Measurements from ENCODE around the gene ILK. TPM values are rescaled to one million over a fixed set of nuclear protein-coding genes. Genes with fewer than 3 reads are reported as not detected.
A peak's percentile ranks its signal among the peaks of the same experiment; 100 is the strongest.

Gene ILK
- total RNA-seq, 2 donors from 2014 or later = 115 to 157 TPM

GRCh38 chr11:6604081-6604626 lies 580 bp downstream of the ILK start:
- Histone ChIP-seq H3K36me3 (peaks cover 25% of the 10 kb centered on the region), H3K27me3 (no peaks in the 10 kb centered on the region), H3K9ac (ENCODE audit: low read depth in 2 of 2, low read length in 2 of 2) (peak overlapping the region; percentile 83 to 86), H3K9me3 (no peaks in the 10 kb centered on the region), H3K4me3 (peak overlapping the region; percentile 77), H3K4me1 (peaks cover 18% of the 10 kb centered on the region), H3K27ac (peak overlapping the region; percentile 89)
- DNase-seq = peak; percentile 66
- TF ChIP-seq CTCF (IDR thresholded peaks at IDR 0.05) = no peak
- intact Hi-C loops (cut with DNase I) = loop anchor here (5.0 to 10.0 kb wide), 3 partner anchors 63 to 129 kb away; partner anchors contain the start of genes MRPL17 and TRIM3

GRCh38 chr11:6604790-6605189 lies 1.2 kb downstream of the ILK start:
- Histone ChIP-seq H3K4me1 (peaks cover 18% of the 10 kb centered on the region), H3K4me3 (peak overlapping the region; percentile 77), H3K9ac (ENCODE audit: low read depth in 2 of 2, low read length in 2 of 2) (peak overlapping the region; percentile 83 to 86), H3K9me3 (no peaks in the 10 kb centered on the region), H3K27ac (peak overlapping the region; percentile 89), H3K36me3 (peaks cover 24% of the 10 kb centered on the region), H3K27me3 (no peaks in the 10 kb centered on the region)
- DNase-seq = no peak
- intact Hi-C loops (cut with DNase I) = loop anchor here (5.0 to 10.0 kb wide), 3 partner anchors 63 to 130 kb away; partner anchors contain the start of genes MRPL17 and TRIM3
- TF ChIP-seq CTCF (IDR thresholded peaks at IDR 0.05) = no peak

- Histone ChIP-seq H3K4me3 (no peak overlapping the region), H3K9ac (ENCODE audit: low read depth in 2 of 2, low read length in 2 of 2) (peak overlapping the region in 1 of 2 donors; percentile 65), H3K36me3 (peaks cover 23% of the 10 kb centered on the region), H3K27me3 (no peaks in the 10 kb centered on the region), H3K9me3 (no peaks in the 10 kb centered on the region), H3K27ac (peak overlapping the region; percentile 89), H3K4me1 (peaks cover 23% of the 10 kb centered on the region)
- intact Hi-C loops (cut with DNase I) = loop anchor here (10.0 kb wide), 1 partner anchor 132 kb away; the partner anchor contains the start of gene TRIM3
- TF ChIP-seq CTCF (IDR thresholded peaks at IDR 0.05) = no peak
- peak; percentile 92 for DNase-seq
Measured at GRCh38 chr11:6606471-6607189, 3.1 kb downstream of the ILK start.

GRCh38 chr11:6607190-6607795 lies 3.7 kb downstream of the ILK start:
- peak overlapping the region; percentile 89 for H3K27ac ChIP-seq
- peaks cover 23% of the 10 kb centered on the region for H3K36me3 ChIP-seq
- H3K27me3 ChIP-seq = no peaks in the 10 kb centered on the region
- H3K4me1 ChIP-seq = peaks cover 20% of the 10 kb centered on the region
- no peaks in the 10 kb centered on the region for H3K9me3 ChIP-seq
- no peak overlapping the region for H3K4me3 ChIP-seq
- DNase-seq = peak; percentile 12
- intact Hi-C loops (cut with DNase I) = loop anchor here (10.0 kb wide), 1 partner anchor 132 kb away; the partner anchor contains the start of gene TRIM3
- peak overlapping the region in 1 of 2 donors; percentile 65 for H3K9ac ChIP-seq (ENCODE audit: low read depth in 2 of 2, low read length in 2 of 2)
- no peak for TF ChIP-seq CTCF (IDR thresholded peaks at IDR 0.05)

GRCh38 chr11:6608011-6608410 lies 4.4 kb downstream of the ILK start:
- H3K36me3 ChIP-seq = peaks cover 23% of the 10 kb centered on the region
- intact Hi-C loops (cut with DNase I) = loop anchor here (10.0 kb wide), 1 partner anchor 133 kb away; the partner anchor contains the start of gene TRIM3
- peak; percentile 17 for DNase-seq
- H3K9me3 ChIP-seq = no peaks in the 10 kb centered on the region
- H3K27me3 ChIP-seq = no peaks in the 10 kb centered on the region
- H3K4me3 ChIP-seq = no peak overlapping the region
- TF ChIP-seq CTCF (IDR thresholded peaks at IDR 0.05) = no peak
- peak overlapping the region; percentile 89 for H3K27ac ChIP-seq
- no peak overlapping the region for H3K9ac ChIP-seq (ENCODE audit: low read depth in 2 of 2, low read length in 2 of 2)
- peaks cover 20% of the 10 kb centered on the region for H3K4me1 ChIP-seq
